HG03521 (cell line): Measurements from ENCODE around the gene TM9SF2.
"Not testable (repeated sequence)": the region's sequence is repeated elsewhere in the genome, so short reads cannot be mapped to it uniquely, and the experiment has no call there.

ENCODE experiments used
- ATAC-seq: cut with Tn5 transposase; IDR thresholded peaks from one replicate; pipeline ENCODE4 v1.9.1; 2021; ENCODE audit warnings: mild to moderate bottlenecking, moderate library complexity; ENCODE audit not compliant: unreplicated experiment

TM9SF2 gene

GRCh38 chr13:99527301-99527700 lies 26.0 kb downstream of the TM9SF2 start:
- no peak for ATAC-seq

GRCh38 chr13:99528547-99528946 lies 27.3 kb downstream of the TM9SF2 start:
- ATAC-seq: no peak

GRCh38 chr13:99536023-99536422 lies 34.8 kb downstream of the TM9SF2 start:
- ATAC-seq: no peak

GRCh38 chr13:99540530-99540929 lies 39.3 kb downstream of the TM9SF2 start:
- ATAC-seq: no peak

GRCh38 chr13:99542788-99543406 lies 41.6 kb downstream of the TM9SF2 start:
- peak; percentile 98 for ATAC-seq

- ATAC-seq: no peak
Measured at GRCh38 chr13:99545361-99545760, 44.1 kb downstream of the TM9SF2 start.

- ATAC-seq: no peak
Measured at GRCh38 chr13:99545979-99546378, 44.7 kb downstream of the TM9SF2 start.

GRCh38 chr13:99546878-99547277 lies 45.6 kb downstream of the TM9SF2 start:
- ATAC-seq: no peak

- ATAC-seq: peak; percentile 41
Measured at GRCh38 chr13:99548448-99548847, 47.2 kb downstream of the TM9SF2 start.

GRCh38 chr13:99553033-99553432 lies 51.8 kb downstream of the TM9SF2 start:
- ATAC-seq: no peak

- no peak for ATAC-seq
Measured at GRCh38 chr13:99555149-99555548, 53.9 kb downstream of the TM9SF2 start.

GRCh38 chr13:99556867-99557443 lies 55.7 kb downstream of the TM9SF2 start:
- ATAC-seq: no peak

GRCh38 chr13:99558570-99559180 lies 57.4 kb downstream of the TM9SF2 start:
- ATAC-seq: no peak

GRCh38 chr13:99559560-99559959 lies 58.3 kb downstream of the TM9SF2 start:
- no peak for ATAC-seq

- ATAC-seq: no peak
Measured at GRCh38 chr13:99563404-99563803, 62.1 kb downstream of the TM9SF2 start.

- no peak for ATAC-seq
Measured at GRCh38 chr13:99564386-99564785, 63.1 kb downstream of the TM9SF2 start.

- ATAC-seq: no peak
Measured at GRCh38 chr13:99565478-99566124, 64.3 kb downstream of the TM9SF2 start.

GRCh38 chr13:99566125-99567083 lies 65.1 kb downstream of the TM9SF2 start:
- no peak for ATAC-seq

- ATAC-seq: not testable (repeated sequence)
Measured at GRCh38 chr13:99568901-99569300, 67.6 kb downstream of the TM9SF2 start.

GRCh38 chr13:99572131-99572530 lies 70.9 kb downstream of the TM9SF2 start:
- no peak for ATAC-seq

GRCh38 chr13:99572921-99573320 lies 71.6 kb downstream of the TM9SF2 start:
- ATAC-seq: no peak
